Measurements from ENCODE around the gene MT1A. TPM values are rescaled to one million over a fixed set of nuclear protein-coding genes. Genes with fewer than 3 reads are reported as not detected.

Gene MT1A
- total RNA-seq, 1 experiment from 2014 or later, result not detected

- no peak overlapping the region for H3K4me2 ChIP-seq (ENCODE audit: low read length)
- H4K20me1 ChIP-seq (ENCODE audit: insufficient read depth), result no peaks in the 10 kb centered on the region
- no peak overlapping the region for H3K4me3 ChIP-seq (replicated peaks in 1 of 2; ENCODE audit: low read depth in 1 of 2, low read length in 2 of 2)
- intact Hi-C loops (cut with micrococcal nuclease), result loop anchor here (5.0 kb wide), 1 partner anchor 54 kb away; the partner anchor contains the start of gene MT1X
- POLR2A ChIA-PET, result interaction anchor here (3.6 to 9.4 kb wide), 3 partner anchors 15 to 73 kb away, joined by 24 to 344 read pairs (median 47); partner anchors contain the start of gene MT2A
- no peaks in the 10 kb centered on the region for H3K27me3 ChIP-seq (ENCODE audit: insufficient read depth, low read length)
- no peak overlapping the region for H3K9ac ChIP-seq (ENCODE audit: low read length)
- no peaks in the 10 kb centered on the region for H3K9me2 ChIP-seq (ENCODE audit: insufficient read depth)
- RAD21 ChIA-PET (ENCODE audit: low non-redundant PET in 1 of 2, low total read pairs in 2 of 2, uncharacterized antibody in 2 of 2, unreplicated experiment in 2 of 2), result interaction anchor here in 1 of 2 experiments (1.4 kb wide), 1 partner anchor 73 kb away, joined by 4 read pairs; no protein-coding TSS in a partner anchor
- no TSS peak for BruUV-seq (replicated peaks)
- no peak overlapping the region for H3K27ac ChIP-seq (ENCODE audit: low read depth, low read length)
- no peaks in the 10 kb centered on the region for H3K9me3 ChIP-seq (ENCODE audit: control insufficient read depth in 1 of 2, insufficient read depth in 1 of 2, low read depth in 1 of 2, low read length in 2 of 2)
- no peak for TF ChIP-seq SIN3A (IDR thresholded peaks at IDR 0.05; ENCODE audit: low read depth)
- TF ChIP-seq, protein P1, sequence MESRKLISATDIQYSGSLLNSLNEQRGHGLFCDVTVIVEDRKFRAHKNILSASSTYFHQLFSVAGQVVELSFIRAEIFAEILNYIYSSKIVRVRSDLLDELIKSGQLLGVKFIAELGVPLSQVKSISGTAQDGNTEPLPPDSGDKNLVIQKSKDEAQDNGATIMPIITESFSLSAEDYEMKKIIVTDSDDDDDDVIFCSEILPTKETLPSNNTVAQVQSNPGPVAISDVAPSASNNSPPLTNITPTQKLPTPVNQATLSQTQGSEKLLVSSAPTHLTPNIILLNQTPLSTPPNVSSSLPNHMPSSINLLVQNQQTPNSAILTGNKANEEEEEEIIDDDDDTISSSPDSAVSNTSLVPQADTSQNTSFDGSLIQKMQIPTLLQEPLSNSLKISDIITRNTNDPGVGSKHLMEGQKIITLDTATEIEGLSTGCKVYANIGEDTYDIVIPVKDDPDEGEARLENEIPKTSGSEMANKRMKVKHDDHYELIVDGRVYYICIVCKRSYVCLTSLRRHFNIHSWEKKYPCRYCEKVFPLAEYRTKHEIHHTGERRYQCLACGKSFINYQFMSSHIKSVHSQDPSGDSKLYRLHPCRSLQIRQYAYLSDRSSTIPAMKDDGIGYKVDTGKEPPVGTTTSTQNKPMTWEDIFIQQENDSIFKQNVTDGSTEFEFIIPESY (IDR thresholded peaks at IDR 0.05; ENCODE audit: extremely low read depth, insufficient replicate concordance, low read length), result no peak
- no peak for TF ChIP-seq RAD21 (IDR thresholded peaks at IDR 0.05; ENCODE audit: low read depth)
- TF ChIP-seq, protein P2, sequence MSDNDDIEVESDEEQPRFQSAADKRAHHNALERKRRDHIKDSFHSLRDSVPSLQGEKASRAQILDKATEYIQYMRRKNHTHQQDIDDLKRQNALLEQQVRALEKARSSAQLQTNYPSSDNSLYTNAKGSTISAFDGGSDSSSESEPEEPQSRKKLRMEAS (IDR thresholded peaks at IDR 0.05), result no peak
- TF ChIP-seq ATF3 (IDR thresholded peaks at IDR 0.05), result no peak
- TF ChIP-seq SRF (IDR thresholded peaks at IDR 0.05; ENCODE audit: low read depth), result no peak
- no peak for TF ChIP-seq SP1 (IDR thresholded peaks at IDR 0.05; ENCODE audit: low read depth)
- no peak for TF ChIP-seq CEBPB (IDR thresholded peaks at IDR 0.05; ENCODE audit: low read depth)
- no peak for TF ChIP-seq CBX3 (IDR thresholded peaks at IDR 0.05; ENCODE audit: low read depth)
- no peak for TF ChIP-seq YY1 (IDR thresholded peaks at IDR 0.05; ENCODE audit: extremely low read depth, insufficient replicate concordance, low read depth, low read length)
- no peak for TF ChIP-seq TCF7L2 (IDR thresholded peaks at IDR 0.05; ENCODE audit: borderline replicate concordance, extremely low read depth, insufficient read depth, insufficient read length)
- TF ChIP-seq FOSL1 (IDR thresholded peaks at IDR 0.05; ENCODE audit: low read depth), result no peak
- no peak for TF ChIP-seq ZNF274 (IDR thresholded peaks at IDR 0.05; ENCODE audit: low read depth, low read length)
- no peak for TF ChIP-seq JUND (IDR thresholded peaks at IDR 0.05)
- no peak for TF ChIP-seq EZH2 (IDR thresholded peaks at IDR 0.05)
- CTCF ChIA-PET, result interaction anchor here (1.0 kb wide), 1 partner anchor 21 kb away, joined by 3 read pairs; the partner anchor contains the start of gene MT2A
- H2AFZ ChIP-seq (ENCODE audit: low read depth, low read length, poor library complexity, severe bottlenecking), result no peak overlapping the region
- no peaks in the 10 kb centered on the region for H3K36me3 ChIP-seq (ENCODE audit: control insufficient read depth in 1 of 2, insufficient read depth in 2 of 2, low read length in 2 of 2)
- H3K4me1 ChIP-seq (ENCODE audit: control insufficient read depth in 1 of 2, insufficient read depth in 2 of 2, low read length in 2 of 2), result peaks cover 12 to 52% of the 10 kb centered on the region in 2 experiments
- ATAC-seq, result no peak
- no peak for DNase-seq (ENCODE audit: low read depth, low spot score)
- peaks cover 12% of the 10 kb centered on the region for H3K79me2 ChIP-seq (ENCODE audit: insufficient read depth, low read length)
These were observed 9.7 kb upstream of the MT1A start for GRCh38 chr16:56628486-56629350.

Measured in HCT116 (cell line).